ENCODE measurements around the gene PGBD5. TPM values are rescaled to one million over a fixed set of nuclear protein-coding genes. Genes with fewer than 3 reads are reported as not detected.

PGBD5 gene
- total RNA-seq, 1 experiment from 2014 or later, result 37.8 TPM

- peaks cover 10% of the 10 kb centered on the region for H3K36me3 Mint-ChIP-seq (ENCODE audit: insufficient read depth, unreplicated experiment)
- peaks cover 9% of the 10 kb centered on the region for H3K4me1 Mint-ChIP-seq (ENCODE audit: low read depth, unreplicated experiment)
- no peak overlapping the region for H3K4me3 Mint-ChIP-seq (ENCODE audit: low read depth, unreplicated experiment)
- no peak overlapping the region for H3K27ac Mint-ChIP-seq (ENCODE audit: unreplicated experiment)
- CTCF ChIA-PET, result interaction anchor here (0.7 kb wide), 1 partner anchor 26 kb away, joined by 3 read pairs; no protein-coding TSS in a partner anchor
- H3K27me3 Mint-ChIP-seq (ENCODE audit: unreplicated experiment), result no peaks in the 10 kb centered on the region
- DNase-seq, result no peak
- BruUV-seq (replicated peaks), result no TSS peak
- TF ChIP-seq, protein P1, sequence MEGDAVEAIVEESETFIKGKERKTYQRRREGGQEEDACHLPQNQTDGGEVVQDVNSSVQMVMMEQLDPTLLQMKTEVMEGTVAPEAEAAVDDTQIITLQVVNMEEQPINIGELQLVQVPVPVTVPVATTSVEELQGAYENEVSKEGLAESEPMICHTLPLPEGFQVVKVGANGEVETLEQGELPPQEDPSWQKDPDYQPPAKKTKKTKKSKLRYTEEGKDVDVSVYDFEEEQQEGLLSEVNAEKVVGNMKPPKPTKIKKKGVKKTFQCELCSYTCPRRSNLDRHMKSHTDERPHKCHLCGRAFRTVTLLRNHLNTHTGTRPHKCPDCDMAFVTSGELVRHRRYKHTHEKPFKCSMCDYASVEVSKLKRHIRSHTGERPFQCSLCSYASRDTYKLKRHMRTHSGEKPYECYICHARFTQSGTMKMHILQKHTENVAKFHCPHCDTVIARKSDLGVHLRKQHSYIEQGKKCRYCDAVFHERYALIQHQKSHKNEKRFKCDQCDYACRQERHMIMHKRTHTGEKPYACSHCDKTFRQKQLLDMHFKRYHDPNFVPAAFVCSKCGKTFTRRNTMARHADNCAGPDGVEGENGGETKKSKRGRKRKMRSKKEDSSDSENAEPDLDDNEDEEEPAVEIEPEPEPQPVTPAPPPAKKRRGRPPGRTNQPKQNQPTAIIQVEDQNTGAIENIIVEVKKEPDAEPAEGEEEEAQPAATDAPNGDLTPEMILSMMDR (IDR thresholded peaks at IDR 0.05; ENCODE audit: unreplicated experiment), result no peak
- no peaks in the 10 kb centered on the region for H3K9me3 Mint-ChIP-seq (ENCODE audit: low read depth, unreplicated experiment)
- intact Hi-C loops (cut with micrococcal nuclease; ENCODE audit: unreplicated experiment), result no loop called here
Observed at GRCh38 chr1:230430499-230430898, 4.4 kb upstream of the PGBD5 start.

DNA sequence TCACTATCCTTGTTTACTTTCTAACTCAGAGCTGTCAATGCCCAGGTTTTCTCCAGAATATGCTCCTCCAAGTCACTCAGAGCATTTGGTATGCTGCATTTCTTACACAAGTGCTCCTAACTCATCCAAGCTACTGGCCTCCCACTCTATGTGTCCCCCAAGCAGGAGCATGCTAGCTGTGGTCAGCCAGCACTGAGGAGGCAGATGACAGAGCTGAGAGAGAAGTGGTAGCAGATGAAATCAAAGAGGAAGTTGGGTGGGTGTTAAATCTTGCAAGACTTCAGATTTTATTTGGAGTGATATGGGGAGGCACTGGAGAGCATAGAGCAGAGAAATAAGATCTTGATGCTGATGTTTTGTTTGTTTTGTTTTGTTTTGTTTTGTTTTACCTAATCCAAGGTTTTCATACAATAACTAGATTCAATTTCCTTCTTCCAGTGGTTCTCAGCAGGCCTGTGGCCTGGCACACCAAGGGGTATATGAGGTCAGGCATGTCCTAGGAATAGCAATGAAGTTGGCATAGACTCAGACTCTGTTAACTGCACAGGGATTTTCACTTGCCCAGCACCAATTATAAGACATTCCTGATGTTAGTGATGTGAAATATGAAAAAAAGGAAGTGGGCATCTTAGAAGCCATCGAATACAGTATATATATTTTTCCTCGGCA, 3.1 kb upstream of the PGBD5 start:
- CTCF ChIA-PET, result interaction anchor here (0.5 kb wide), 1 partner anchor 1008 kb away, joined by 3 read pairs; no protein-coding TSS in a partner anchor
- Mint-ChIP-seq H3K4me1 (ENCODE audit: low read depth, unreplicated experiment) (peaks cover 15% of the 10 kb centered on the region), H3K4me3 (ENCODE audit: low read depth, unreplicated experiment) (no peak overlapping the region), H3K27ac (ENCODE audit: unreplicated experiment) (no peak overlapping the region), H3K27me3 (ENCODE audit: unreplicated experiment) (no peaks in the 10 kb centered on the region), H3K9me3 (ENCODE audit: low read depth, unreplicated experiment) (no peaks in the 10 kb centered on the region), H3K36me3 (ENCODE audit: insufficient read depth, unreplicated experiment) (peaks cover 23% of the 10 kb centered on the region)
- TF ChIP-seq, protein P1 (IDR thresholded peaks at IDR 0.05; ENCODE audit: unreplicated experiment), result no peak
- no peak for DNase-seq
- intact Hi-C loops (cut with micrococcal nuclease; ENCODE audit: unreplicated experiment), result no loop called here
- BruUV-seq (replicated peaks), result no TSS peak

DNA sequence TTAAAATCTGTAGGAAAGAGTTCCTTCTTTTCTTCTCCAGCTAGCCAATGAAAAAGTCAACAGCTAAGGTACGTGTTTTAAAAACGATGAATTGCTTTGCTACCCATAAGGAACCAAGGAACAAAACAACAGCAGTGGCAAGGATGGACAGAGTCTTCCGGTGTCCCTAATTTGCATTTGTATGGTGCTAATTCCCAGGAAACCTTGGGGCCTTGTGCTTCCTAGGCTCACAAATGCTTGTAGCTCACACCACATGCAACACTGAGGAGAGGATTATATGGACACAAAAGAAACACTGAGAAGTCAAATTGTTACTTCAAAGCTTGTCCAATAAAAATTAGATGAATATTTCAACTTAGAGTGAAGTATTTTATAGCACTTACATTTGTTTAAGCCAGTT, 1.8 kb upstream of the PGBD5 start:
- Mint-ChIP-seq H3K36me3 (ENCODE audit: insufficient read depth, unreplicated experiment) (peaks cover 31% of the 10 kb centered on the region), H3K27me3 (ENCODE audit: unreplicated experiment) (no peaks in the 10 kb centered on the region), H3K9me3 (ENCODE audit: low read depth, unreplicated experiment) (no peaks in the 10 kb centered on the region), H3K4me3 (ENCODE audit: low read depth, unreplicated experiment) (no peak overlapping the region), H3K27ac (ENCODE audit: unreplicated experiment) (no peak overlapping the region), H3K4me1 (ENCODE audit: low read depth, unreplicated experiment) (peaks cover 27% of the 10 kb centered on the region)
- DNase-seq, result no peak
- intact Hi-C loops (cut with micrococcal nuclease; ENCODE audit: unreplicated experiment), result no loop called here
- no TSS peak for BruUV-seq (replicated peaks)
- CTCF ChIA-PET, result no interaction called here
- TF ChIP-seq, protein P1 (IDR thresholded peaks at IDR 0.05; ENCODE audit: unreplicated experiment), result no peak

GRCh38 chr1:230427094-230427876, 1.2 kb upstream of the PGBD5 start:
- Mint-ChIP-seq H3K36me3 (ENCODE audit: insufficient read depth, unreplicated experiment) (peaks cover 35% of the 10 kb centered on the region), H3K9me3 (ENCODE audit: low read depth, unreplicated experiment) (no peaks in the 10 kb centered on the region), H3K27me3 (ENCODE audit: unreplicated experiment) (no peaks in the 10 kb centered on the region), H3K4me1 (ENCODE audit: low read depth, unreplicated experiment) (peaks cover 34% of the 10 kb centered on the region), H3K4me3 (ENCODE audit: low read depth, unreplicated experiment) (peak overlapping the region; percentile 61), H3K27ac (ENCODE audit: unreplicated experiment) (peak overlapping the region; percentile 5)
- intact Hi-C loops (cut with micrococcal nuclease; ENCODE audit: unreplicated experiment), result no loop called here
- CTCF ChIA-PET, result interaction anchor here (0.6 to 1.2 kb wide), 2 partner anchors 141 to 256 kb away, joined by 3 to 4 read pairs; no protein-coding TSS in a partner anchor
- DNase-seq, result no peak
- no TSS peak for BruUV-seq (replicated peaks)
- TF ChIP-seq, protein P1 (IDR thresholded peaks at IDR 0.05; ENCODE audit: unreplicated experiment), result no peak
